ENCODE results near the gene C11orf21. TPM values are rescaled to one million over a fixed set of nuclear protein-coding genes. Genes with fewer than 3 reads are reported as not detected.

Gene C11orf21
- total and polyA plus RNA-seq, 9 of the 15 experiments (the other 6 are each of a cell fraction or from before 2014, with no cell fraction given): 0.10 to 2.6 (median 2.0) TPM

- no peak for DNase-seq (ENCODE audit: extremely low read depth in 1 of 4, low spot score in 3 of 4)
- BruUV-seq (replicated peaks): no TSS peak
- Histone ChIP-seq H3K79me2 (ENCODE audit: control insufficient read depth, insufficient read depth, low read length) (no peaks in the 10 kb centered on the region), H3K4me2 (ENCODE audit: insufficient read depth, low read length) (no peak overlapping the region), H3K9me3 (replicated peaks; ENCODE audit: control insufficient read depth, insufficient read depth, low read depth, low read length) (no peaks in the 10 kb centered on the region), H4K20me1 (replicated peaks; ENCODE audit: control insufficient read depth, insufficient read depth, low read length) (peaks cover 4% of the 10 kb centered on the region; the same call in 1 of the 2 replicates), H2AFZ (ENCODE audit: low read depth, low read length) (no peak overlapping the region), H3K36me3 (ENCODE audit: control insufficient read depth, insufficient read depth, low read length) (no peaks in the 10 kb centered on the region), H3K4me1 (replicated peaks in 1 of 2; ENCODE audit: control insufficient read depth in 2 of 2, insufficient read depth in 2 of 2, low read length in 2 of 2) (peaks cover 0 to 7% of the 10 kb centered on the region in 2 experiments; a peak in 3 of 5 replicates), H3K4me3 (no peak overlapping the region), H3K9ac (ENCODE audit: insufficient read depth in 1 of 2, low read depth in 2 of 2, low read length in 2 of 2) (no peak overlapping the region), H3K9me1 (ENCODE audit: control insufficient read depth, insufficient read depth, low read length) (no peaks in the 10 kb centered on the region), H3K27me3 (ENCODE audit: control insufficient read depth in 2 of 2, insufficient read depth in 2 of 2, low read length in 2 of 2) (peaks cover 4 to 43% of the 10 kb centered on the region in 2 experiments; a peak in 3 of 5 replicates), H3K27ac (ENCODE audit: extremely low read depth, low read depth, low read length) (no peak overlapping the region)
- ChIA-PET POLR2A (no interaction called here), CTCF (ENCODE audit: low intra/inter-chr PET ratio) (no interaction called here)
- in situ Hi-C loops (cut with MboI): no loop called here
- 3% methylated on average over 7 of the region's 7 CpGs for WGBS (ENCODE audit: insufficient coverage, low coverage, missing lambda C conversion rate)
- no peak for ATAC-seq
- FAIRE-seq: no peak
- TF ChIP-seq ZNF780A (CRISPR knock-in tag; IDR thresholded peaks at IDR 0.05) (no peak), ZNF143 (CRISPR knock-in tag; IDR thresholded peaks at IDR 0.05) (no peak), POU5F1 (IDR thresholded peaks at IDR 0.05; ENCODE audit: borderline replicate concordance, low read depth, low read length, partially characterized antibody) (no peak), RAD51 (IDR thresholded peaks at IDR 0.05; ENCODE audit: borderline replicate concordance, low read depth) (no peak), TAF15 (IDR thresholded peaks at IDR 0.05; ENCODE audit: low read depth, low read length) (no peak), ATF3 (IDR thresholded peaks at IDR 0.05) (no peak), ATF3 (CRISPR knock-in tag; conservative IDR thresholded peaks at IDR 0.05) (no peak), MECOM (CRISPR knock-in tag; IDR thresholded peaks at IDR 0.05) (no peak), HMG20A (CRISPR knock-in tag; conservative IDR thresholded peaks at IDR 0.05) (no peak), ZNF766 (CRISPR knock-in tag; conservative IDR thresholded peaks at IDR 0.05) (no peak), KLF13 (tag; IDR thresholded peaks at IDR 0.05; ENCODE audit: borderline replicate concordance, low read depth) (no peak), ZFP91 (CRISPR knock-in tag; IDR thresholded peaks at IDR 0.05) (no peak)
- TF ChIP-seq, protein P1, sequence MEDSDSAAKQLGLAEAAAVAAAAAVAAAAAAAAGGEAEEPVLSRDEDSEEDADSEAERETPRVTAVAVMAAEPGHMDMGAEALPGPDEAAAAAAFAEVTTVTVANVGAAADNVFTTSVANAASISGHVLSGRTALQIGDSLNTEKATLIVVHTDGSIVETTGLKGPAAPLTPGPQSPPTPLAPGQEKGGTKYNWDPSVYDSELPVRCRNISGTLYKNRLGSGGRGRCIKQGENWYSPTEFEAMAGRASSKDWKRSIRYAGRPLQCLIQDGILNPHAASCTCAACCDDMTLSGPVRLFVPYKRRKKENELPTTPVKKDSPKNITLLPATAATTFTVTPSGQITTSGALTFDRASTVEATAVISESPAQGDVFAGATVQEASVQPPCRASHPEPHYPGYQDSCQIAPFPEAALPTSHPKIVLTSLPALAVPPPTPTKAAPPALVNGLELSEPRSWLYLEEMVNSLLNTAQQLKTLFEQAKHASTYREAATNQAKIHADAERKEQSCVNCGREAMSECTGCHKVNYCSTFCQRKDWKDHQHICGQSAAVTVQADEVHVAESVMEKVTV (CRISPR knock-in tag; IDR thresholded peaks at IDR 0.05): no peak
- TF ChIP-seq, protein P2, sequence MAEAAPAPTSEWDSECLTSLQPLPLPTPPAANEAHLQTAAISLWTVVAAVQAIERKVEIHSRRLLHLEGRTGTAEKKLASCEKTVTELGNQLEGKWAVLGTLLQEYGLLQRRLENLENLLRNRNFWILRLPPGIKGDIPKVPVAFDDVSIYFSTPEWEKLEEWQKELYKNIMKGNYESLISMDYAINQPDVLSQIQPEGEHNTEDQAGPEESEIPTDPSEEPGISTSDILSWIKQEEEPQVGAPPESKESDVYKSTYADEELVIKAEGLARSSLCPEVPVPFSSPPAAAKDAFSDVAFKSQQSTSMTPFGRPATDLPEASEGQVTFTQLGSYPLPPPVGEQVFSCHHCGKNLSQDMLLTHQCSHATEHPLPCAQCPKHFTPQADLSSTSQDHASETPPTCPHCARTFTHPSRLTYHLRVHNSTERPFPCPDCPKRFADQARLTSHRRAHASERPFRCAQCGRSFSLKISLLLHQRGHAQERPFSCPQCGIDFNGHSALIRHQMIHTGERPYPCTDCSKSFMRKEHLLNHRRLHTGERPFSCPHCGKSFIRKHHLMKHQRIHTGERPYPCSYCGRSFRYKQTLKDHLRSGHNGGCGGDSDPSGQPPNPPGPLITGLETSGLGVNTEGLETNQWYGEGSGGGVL (CRISPR knock-in tag; IDR thresholded peaks at IDR 0.05): no peak
- intact Hi-C loops (cut with micrococcal nuclease): no loop called here
Observed at GRCh38 chr11:2247496-2247895, 54.2 kb downstream of the C11orf21 start.

All from K562 (cell line).